ENCODE measurements around the gene NCR2.

The NCR2 gene

DNA sequence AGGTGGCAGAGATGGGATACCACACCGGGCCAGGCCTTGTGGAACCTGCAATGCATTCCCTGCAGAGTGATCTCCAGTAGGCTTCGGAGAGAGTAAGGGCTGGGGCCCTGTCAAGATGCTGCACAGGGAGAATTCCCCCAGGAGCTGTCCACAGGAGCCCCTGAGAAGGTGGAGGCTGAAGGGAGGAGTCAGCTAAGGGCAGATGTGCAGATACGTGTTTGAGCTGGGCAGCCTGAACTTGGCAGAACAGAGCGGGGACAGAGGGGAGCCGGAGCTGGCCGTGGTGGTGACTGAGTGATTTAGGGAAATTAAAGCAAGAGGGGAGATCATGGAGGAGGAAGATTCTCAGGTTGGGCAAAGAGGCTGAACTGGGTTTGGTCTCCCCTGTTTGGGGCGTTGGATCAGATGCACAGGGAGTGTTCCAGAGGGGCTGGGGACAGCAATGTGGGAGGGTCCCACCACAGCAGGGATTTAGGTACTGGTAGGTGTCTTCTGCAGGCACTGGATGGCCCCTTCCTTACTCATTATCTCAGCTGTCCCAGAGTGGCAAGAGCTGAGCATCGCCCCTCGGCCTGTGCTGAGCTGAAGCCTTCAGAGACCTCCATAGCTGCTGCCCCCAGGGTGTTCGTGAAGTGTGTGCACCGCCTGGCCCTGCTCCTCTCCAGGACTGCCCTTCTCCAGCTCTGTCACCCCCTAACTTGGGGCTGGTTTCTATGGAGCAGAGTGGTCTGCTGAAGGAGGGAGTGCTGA, 3.8 kb upstream of the NCR2 start:
- no peak for DNase-seq (ENCODE audit: low read depth)

DNA sequence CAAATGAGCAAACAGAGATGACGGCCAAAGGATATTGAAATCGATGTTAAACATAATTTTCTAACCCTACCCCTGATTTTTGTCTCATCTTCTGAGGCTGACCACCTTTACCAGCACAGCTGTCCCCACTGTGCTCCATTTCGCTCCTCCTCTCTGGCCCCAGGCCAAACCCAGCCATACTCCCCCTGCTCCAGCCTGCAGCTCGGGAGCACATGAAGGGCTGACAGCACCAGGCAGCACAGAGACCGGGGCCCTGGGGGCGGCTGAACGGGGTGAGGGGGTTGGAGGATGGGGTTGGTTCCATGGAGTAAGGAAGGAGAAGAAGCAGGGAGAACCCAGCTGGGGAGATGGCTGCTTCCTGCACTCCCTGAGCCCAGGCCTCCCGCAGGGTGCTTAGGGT, 3.2 kb upstream of the NCR2 start:
- DNase-seq (ENCODE audit: low read depth) = no peak

DNA sequence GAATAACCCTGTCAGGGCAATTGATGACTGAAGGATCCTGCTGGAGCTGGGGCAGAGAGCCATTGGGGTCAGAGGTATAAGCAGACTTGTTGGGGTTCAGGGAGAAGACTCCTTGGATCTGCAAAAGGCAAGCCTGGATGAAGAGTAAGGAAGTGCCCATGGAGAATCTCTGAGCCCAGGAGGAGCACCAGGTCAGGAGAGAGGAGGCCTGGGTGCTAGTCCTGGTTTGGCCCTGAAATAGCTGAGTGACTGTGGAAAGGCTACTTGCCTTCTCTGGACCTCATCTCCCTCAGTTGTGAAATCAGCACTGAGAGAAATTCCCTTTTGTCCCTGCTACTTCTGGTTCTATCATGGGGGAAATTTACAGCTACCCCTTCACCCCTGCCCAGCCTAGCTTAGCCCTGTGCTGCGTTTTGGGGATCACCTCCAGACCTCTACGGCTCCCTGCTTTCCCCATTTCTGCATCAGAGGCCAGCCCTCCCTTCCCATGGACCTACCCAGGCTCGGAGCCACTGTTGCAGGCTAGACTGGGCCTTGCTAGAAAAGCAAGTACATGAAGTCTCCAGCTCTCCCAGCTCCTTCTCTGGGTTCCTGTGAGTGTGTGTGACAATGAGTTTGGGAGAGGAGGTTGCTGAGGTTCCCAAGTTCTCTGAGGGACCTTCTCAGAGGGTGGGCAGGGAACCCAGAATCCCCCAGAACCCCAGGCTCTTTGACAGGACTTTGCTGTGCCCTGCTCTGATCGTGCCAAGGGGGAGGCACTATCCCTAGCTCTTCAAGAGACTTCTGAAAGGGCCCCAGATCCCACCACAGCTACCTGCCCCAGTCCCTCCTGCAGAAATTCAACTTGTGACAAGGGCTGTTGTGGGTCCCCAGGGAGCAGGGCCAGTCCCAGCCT, 2.3 kb upstream of the NCR2 start:
- DNase-seq (ENCODE audit: low read depth) = no peak

DNA sequence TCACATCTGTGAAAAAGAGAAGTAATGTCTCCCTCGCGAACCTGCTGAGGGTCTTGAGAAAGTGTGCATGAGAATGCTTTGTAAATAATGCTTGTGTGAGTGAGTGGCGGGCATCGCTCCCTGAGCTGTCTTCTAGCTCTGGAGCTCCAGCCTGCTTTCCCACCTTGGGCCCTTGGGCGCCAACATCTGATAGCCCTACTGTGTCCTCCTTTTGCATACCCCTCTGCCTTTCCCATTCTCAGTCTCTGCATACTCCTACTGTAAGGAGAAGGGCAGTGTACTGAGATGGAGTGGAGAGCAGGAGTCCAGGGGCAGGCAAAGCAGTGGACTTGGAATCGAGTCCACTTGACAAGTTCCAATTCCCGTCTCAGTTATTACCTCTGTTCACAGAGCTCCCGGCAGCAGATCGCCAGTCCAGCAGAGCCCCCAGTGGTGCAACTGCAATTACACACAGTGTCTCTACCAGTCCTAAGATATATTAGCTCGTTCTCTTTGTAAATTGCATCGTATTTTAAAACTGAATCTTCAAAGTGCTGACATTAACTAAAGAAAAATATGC, 847 bp upstream of the NCR2 start:
- no peak for DNase-seq (ENCODE audit: low read depth)

DNA sequence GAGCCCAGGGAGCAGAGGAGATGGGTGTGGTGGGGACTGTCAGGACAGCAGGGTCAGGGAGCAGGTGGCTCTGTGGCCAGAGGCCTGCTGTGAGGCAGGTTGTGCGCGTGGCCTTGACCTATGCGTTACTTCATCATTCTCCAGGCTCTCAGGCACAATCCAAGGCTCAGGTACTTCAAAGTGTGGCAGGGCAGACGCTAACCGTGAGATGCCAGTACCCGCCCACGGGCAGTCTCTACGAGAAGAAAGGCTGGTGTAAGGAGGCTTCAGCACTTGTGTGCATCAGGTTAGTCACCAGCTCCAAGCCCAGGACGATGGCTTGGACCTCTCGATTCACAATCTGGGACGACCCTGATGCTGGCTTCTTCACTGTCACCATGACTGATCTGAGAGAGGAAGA, 535 bp downstream of the NCR2 start:
- no peak for DNase-seq (ENCODE audit: low read depth)

DNA sequence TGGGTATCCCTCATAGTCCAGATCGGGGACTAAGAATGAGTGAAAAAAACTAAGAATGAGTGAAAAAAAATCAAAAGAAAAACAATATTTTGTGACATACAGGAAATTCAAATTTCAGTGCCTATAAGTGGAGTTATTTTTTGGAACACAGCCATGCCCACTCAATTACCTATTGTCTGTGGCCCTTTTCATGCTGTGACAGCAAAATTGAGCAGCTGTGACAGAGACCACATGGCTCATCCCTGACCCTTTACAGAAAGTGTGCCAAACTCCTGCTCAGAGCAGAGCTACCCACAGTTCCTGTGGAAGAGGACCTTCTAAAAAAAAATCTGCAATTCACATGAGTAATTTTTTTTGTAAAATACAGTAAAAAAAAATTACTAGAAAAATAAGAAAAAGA, 1.4 kb downstream of the NCR2 start:
- no peak for DNase-seq (ENCODE audit: low read depth)

DNA sequence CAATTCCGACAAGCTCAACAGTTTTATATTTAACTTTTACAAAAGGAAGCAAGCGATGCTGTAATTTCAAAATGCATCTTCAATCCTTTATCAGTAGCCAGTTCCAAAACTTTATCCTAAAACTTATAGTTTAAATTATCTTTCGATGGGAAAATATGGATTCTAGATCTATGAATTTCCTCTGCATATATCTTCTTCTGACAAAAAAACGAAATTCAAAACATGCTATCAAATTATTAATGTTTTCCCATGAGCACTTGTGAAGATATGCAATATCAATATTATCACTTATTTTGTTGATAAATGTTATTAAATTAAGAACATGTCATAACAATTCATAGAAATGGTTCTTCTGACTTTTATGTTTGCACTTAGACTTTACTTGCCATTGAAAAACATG, 2.3 kb downstream of the NCR2 start:
- no peak for DNase-seq (ENCODE audit: low read depth)

DNA sequence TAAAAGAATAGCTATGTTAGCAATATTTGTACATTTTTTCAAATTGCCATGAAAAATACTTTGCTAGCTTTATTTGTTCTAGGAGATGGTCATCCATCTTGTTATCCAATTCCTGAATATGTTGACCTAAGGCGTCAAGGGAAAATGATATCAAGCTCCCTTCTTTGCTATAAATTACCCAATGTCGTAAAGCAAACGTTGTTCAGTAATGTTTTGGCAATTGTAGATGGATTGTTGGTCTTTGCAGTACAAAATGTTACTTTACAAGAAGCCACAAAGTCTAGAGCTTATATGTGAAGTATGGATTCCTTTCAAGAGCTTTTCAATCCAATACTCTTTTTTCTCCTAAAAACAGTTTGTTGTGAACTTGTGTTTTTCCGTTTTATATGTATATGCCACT, 3.3 kb downstream of the NCR2 start:
- DNase-seq (ENCODE audit: low read depth) = no peak

DNA sequence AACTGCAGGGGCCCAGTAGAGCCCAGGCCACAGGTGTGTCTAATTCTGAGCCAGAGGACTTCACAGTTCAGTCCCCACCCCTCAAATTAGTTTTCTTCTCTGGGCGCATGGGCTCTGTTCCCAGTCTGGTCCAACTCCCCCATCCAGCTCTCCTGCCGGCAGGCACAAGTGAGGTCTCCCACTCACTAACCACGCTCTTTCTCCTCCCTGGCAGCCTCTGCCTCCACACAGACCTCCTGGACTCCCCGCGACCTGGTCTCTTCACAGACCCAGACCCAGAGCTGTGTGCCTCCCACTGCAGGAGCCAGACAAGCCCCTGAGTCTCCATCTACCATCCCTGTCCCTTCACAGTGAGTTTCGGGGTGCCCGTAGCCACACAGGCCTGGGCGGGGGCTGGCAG, 6.2 kb downstream of the NCR2 start:
- DNase-seq (ENCODE audit: low read depth) = no peak

DNA sequence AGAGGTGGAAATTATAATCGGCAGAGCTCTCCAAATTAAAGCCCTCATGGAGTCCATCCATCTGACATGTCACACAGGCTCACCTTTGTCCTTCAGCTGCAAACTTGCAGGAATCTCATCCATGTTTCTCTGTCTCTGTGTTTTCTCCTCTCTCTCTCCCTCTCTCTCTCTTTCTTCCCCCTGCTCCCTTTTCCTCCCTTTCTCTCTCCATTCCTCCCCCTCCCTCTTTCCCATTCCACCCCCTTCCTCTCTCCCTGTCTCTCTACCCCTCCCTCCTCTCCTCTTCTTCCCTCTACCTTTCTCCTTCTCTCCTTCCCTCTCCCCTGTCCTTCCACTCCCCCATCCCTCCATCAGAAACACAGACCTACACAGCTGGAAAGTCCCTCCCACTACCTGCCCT, 6.8 kb downstream of the NCR2 start:
- no peak for DNase-seq (ENCODE audit: low read depth)

DNA sequence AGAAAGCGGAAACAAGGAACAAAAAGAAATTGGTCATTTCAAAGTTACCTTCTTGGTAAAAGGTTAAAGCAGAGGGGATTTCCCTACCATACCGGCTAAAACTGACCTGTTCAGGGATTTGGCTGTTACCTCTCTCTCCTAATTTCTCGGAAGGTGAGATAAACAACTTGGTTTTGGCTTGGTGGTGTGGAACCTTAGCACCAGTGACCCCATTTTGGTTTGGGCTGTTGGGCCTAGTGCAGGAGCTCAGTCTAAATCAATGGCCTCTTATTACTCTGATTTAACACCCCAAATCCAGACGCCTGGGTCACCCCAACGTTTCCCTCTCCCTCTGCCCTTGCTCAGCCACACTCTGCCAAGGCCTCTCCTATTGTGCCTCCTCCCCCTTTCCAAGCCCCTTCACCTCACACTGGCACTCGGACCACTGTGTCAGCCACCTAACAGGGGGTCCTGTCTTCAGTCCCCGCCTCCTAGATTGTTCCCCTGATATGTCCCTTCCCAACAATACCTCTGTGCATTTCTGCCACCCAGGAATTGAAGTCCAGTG, 8.3 kb downstream of the NCR2 start:
- no peak for DNase-seq (ENCODE audit: low read depth)

DNA sequence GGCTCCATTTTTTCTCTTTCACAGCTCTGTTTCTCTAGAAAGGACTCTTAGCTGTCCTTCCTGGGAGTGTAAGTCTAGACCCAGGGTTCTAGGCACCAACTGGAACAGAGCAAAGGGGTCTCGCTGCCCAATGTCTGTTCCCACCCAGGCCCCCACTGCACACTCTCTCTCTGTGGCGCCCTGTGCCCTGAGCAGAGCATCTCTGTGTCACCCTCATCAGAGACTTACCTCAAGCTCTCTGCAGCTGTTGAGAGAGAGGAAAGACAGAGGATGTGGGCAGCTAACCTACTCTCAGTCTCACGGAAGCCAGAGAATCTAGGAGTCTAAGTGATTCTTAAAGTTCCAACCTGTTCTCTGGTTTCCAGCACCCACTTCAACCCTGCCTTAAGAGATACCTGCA, 9.5 kb downstream of the NCR2 start:
- DNase-seq (ENCODE audit: low read depth) = no peak

DNA sequence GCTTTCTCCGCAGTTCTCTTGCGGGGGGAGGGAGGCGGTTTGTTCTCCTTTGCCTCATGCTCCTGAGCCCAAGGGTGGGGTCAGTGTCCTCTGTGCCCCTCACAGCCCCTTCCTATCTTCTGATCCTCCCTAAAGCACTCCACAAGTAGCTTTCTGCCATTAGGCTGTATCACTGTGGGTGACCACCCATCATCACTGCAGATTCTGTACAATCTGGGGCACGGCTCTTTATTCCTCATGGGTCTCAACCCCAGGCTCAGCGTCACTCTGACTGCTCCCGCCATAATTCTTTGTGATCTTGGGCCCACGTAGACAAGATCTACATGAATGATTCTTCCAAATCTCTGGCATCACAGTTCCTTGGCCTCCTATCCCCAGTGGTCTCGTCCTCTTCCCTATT, 10.5 kb downstream of the NCR2 start:
- DNase-seq (ENCODE audit: low read depth) = no peak

DNA sequence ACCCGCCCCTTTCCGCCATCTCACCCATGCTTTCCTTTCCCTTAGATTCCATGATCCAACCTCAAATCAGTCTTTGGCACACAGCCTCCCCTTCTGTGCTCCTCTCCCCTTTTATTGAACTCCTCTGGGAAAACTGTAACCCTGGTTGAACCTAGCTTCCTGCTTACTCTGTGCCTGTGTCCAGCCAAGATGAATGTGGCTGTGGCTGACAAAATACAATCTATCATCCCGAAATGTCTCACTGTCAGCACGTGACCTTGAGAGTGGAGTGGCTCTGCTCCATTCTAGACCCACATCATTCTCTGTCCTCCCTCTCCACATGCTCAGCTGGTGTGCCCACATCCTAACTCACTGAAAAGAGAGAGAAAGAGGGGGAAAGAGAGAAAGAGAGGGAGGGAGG, 11.0 kb downstream of the NCR2 start:
- DNase-seq (ENCODE audit: low read depth) = no peak

DNA sequence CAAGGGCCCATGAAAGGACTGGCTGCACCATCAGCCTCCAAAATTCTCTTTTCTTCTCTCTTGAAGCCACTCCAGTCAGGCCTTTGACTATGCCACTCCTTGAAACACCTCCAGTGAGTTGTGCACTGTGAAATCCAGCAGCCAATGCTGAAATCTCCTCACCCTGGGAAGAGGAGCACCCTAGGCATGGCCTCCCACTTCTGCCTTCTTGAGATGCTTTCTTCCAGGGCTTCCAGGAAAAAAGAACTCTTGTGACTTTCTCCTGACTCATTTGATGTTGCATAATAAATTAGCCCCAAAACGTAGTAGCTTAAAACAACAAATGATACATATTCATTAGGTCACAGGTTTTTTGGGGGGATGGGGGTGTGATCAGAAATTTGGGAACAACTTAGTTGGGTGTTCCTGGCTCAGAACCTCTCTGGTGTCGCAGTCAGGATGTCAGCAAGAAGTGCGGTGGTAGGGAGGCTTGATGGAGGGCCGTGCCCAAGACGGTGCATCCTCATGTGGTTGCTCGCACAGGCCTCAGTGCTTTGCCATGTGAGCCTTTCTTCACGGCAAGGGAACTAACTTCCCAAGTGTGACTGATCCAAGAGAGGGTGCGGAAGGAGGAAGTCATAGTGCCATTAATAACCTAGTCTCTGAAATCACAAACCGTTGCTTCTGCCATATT, 12.1 kb downstream of the NCR2 start:
- no peak for DNase-seq (ENCODE audit: low read depth)

DNA sequence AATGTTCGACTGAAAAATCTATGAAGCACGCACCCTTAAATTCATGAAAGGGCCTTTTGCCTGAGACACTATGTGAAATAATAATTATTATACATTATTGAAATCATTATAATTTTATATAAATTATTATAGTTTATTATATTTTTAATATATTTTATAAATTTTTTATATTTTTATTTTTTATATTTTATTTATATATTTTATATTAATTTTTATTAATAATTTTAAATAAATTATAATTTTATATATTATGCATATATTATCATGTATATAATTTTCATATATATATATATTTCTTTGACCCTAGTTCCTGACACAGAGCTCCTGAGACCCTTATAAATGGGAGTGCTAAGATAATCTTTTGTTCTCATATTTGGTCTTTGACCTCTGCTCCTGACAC, 13.5 kb downstream of the NCR2 start:
- no peak for DNase-seq (ENCODE audit: low read depth)

DNA sequence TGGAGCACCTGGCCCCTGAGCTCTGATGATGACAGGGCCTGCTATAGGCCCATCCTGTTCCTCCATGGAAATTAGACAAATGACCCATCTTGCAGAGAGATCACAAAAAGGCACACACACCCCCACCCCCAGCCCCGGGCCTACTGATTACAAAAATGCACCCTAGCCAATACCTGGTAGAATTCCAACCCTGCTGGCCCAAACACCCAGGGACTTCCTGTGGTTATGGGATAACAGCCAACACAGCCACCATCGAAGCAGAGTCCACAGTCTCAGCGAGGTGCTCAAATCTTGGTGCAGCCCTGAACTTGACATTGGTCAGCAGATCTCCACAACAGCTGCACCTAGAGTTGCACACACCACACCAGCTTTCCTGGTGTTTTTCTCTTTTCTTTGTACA, 17.0 kb downstream of the NCR2 start:
- DNase-seq (ENCODE audit: low read depth) = no peak

DNA sequence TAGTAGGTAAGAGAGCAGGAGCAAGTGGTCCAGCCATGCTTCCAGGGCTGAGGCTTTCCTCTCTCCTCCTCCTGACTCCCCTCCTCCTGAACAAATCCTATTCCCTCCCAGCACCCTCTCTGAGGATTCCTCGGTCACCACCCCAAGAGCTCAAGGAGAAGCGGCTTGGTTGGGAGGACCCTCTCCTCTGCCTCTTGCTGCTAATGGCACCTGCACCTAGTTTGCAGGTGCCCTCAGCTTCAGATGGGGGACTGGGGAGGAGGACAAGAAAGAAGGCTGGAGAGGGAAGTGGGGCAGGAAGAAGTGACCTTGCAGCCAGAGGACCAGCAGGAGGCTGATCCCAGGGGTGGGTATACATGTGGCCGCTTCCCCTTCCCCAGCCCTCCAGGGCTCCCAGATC, 17.5 kb downstream of the NCR2 start:
- DNase-seq (ENCODE audit: low read depth) = no peak

DNA sequence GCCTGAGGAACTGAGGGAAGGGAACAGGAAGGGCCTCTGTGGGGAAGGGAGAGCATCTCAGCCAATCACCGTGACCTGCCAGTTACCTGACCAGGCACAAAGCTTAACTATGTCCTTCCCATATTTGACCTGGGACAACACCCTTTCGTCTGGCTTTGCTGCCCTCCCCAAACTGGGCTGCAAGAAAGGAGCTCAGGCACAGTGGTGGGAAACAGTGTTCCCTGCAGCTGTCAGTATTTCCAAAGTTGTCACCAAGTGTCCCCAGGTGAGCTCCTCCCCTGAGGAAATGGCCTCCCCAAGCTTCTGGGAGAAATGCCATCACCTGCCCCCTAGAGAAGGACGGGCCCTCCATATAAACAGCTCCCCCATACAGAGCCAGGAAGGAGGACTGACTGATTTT, 17.9 kb downstream of the NCR2 start:
- DNase-seq (ENCODE audit: low read depth) = no peak

DNA sequence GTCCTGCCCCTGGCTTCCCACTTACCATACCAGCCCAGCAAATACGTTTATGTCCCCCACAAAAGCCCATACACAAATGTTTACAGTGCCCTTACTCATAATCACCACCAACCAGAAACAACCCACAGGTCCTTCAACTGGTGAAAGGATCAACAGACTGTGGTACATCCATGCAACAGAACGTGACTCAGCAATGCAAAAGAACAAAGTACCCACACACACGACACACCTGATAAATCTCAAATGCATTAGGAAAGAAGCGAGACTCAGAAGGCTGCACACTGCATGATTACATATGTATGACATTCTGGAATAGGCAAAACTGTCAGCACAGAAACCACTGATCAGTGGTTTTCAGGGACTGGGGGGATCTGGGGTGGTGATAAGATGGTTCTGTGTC, 20.5 kb downstream of the NCR2 start:
- no peak for DNase-seq (ENCODE audit: low read depth)

DNA sequence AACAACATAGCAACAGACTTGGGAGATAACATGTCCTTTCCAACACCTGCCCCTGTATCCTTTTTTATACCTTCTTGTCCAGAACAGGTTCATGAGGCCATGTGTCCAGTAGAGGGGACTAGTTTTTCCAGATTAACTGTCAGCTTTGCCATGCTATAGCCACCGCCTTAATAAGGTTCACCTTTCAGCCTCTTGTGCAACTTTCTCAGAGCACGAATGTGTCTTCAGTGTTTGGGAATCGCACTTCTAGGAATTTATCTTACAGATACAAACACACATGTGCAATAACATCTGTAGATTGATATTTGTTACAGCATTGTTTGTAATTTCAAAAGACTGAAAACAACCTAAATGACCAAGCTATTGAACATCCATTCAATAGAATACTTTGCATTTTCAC, 21.4 kb downstream of the NCR2 start:
- no peak for DNase-seq (ENCODE audit: low read depth)

DNA sequence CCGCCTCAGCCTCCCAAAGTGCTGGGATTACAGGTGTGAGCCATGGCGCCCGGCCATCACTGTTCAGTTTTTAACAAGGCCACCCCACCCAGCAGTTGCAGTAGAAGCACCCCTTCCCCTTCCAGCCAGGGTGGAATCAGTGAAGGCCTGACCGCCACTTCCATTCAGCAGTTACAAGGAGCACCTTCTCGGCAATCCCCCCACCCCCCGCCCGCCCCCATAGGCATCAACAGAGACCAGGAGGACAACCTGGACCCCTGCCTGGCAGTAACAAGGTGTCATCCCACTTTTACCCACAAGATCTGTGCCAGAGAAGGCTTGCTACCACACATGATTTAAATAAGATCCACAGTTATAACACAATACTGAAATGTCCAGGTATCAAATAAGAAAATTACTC, 23.1 kb downstream of the NCR2 start:
- DNase-seq (ENCODE audit: low read depth) = no peak
